Body of pancreas (tissue), 4 donors: Measurements from ENCODE around the gene PALS1. TPM values are rescaled to one million over a fixed set of nuclear protein-coding genes. Genes with fewer than 3 reads are reported as not detected.

Experiments
- ATAC-seq: fragments of 150-250 bp; one replicate; pipeline ENCODE4 v1.9.1; 2016
- DNase-seq, 4 donors: peaks; one replicate each; pipeline ENCODE4 v3.0.0-alpha.2; 2019
- H3K27ac ChIP-seq, 4 donors: fragments of 200-600 bp; sonication (generic); 1 replicate in 3 of 4; 2 replicates in 1 of 4; pipeline versions ENCODE4 v1.5.1 to v1.6.1; 2016 to 2019; ENCODE audit warnings: mild to moderate bottlenecking in 1 of 4, mixed read lengths in 1 of 4, moderate library complexity in 1 of 4
- H3K27me3 ChIP-seq, 2 donors: fragments of 200-600 bp; sonication (generic); one replicate each; pipeline ENCODE4 v1.6.0; 2016; ENCODE audit warnings: mild to moderate bottlenecking in 1 of 2
- H3K36me3 ChIP-seq, 2 donors: fragments of 200-600 bp; sonication (generic); replicated peaks in 1 of 2; 2 replicates each; pipeline ENCODE4 v1.5.1; 2016; ENCODE audit warnings: low read depth in 2 of 2; ENCODE audit not compliant: insufficient read depth in 1 of 2
- H3K4me1 ChIP-seq: fragments of 200-600 bp; sonication (generic); one replicate; pipeline ENCODE4 v1.6.0; 2016
- H3K4me3 ChIP-seq, 2 donors: fragments of 200-600 bp; sonication (generic); 1 replicate in 1 of 2; 2 replicates in 1 of 2; pipeline ENCODE4 v1.5.1; 2016 to 2019
- H3K9me3 ChIP-seq, 3 donors: fragments of 200-600 bp; sonication (generic); 1 replicate in 2 of 3; 2 replicates in 1 of 3; pipeline ENCODE4 v1.5.1; 2016
- POLR2A ChIP-seq, 3 donors: fragments of 450-650 bp; IDR thresholded peaks; one replicate each; pipeline ENCODE4 v1.6.1; 2016; ENCODE audit warnings: antibody characterized with exemption in 3 of 3, mild to moderate bottlenecking in 2 of 3
- WGBS, 2 donors: methylation state at CpG; one replicate each; pipeline ENCODE4 v1.1.5; 2017; 5-methylcytosine and 5-hydroxymethylcytosine counted together
- intact Hi-C: fragments of 100-400 bp; cut with DNase I; formaldehyde crosslinking; loops from one replicate; pipeline ENCODE4 v1.15.1; 2023
- total RNA-seq, 2 donors: library from RNA; depleted of rRNA; stranded (reverse); fragments of >200 nt; gene quantifications; one replicate each; pipeline ENCODE4 v1.1.0, GENCODE V29; 2016
- TF ChIP-seq, protein P1 (sequence below), 7 experiments: fragments of 450-650 bp in 4 of 7; fragments of 200-600 bp in 3 of 7; sonication (generic) in 3 of 7; IDR thresholded peaks; one replicate each; pipeline ENCODE4 v1.5.1; 2016 to 2019; ENCODE audit warnings: antibody characterized with exemption in 7 of 7

The PALS1 gene
- total RNA-seq, 2 donors from 2014 or later = 6.9 to 11.4 TPM

DNA sequence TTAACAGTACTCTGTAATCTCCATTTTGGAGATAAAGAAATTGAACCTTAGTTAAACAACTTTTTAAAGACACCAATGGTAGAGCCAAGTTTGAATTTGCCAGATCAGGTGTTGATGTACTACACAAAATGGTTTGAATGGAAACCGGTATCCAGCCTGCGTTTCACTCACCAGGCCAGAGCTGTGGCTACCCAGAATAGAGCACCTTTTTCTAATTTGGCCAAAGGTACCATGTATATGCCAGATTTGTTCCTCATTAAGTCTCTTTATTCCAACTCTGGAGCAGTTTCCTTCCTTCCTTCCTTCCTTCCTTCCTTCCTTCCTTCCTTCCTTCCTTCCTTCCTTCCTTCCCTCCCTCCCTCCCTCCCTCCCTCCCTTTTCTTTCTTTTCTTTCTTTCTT, 39.3 kb downstream of the PALS1 start:
- TF ChIP-seq POLR2A (IDR thresholded peaks at IDR 0.05) = no peak
- TF ChIP-seq, protein P1, sequence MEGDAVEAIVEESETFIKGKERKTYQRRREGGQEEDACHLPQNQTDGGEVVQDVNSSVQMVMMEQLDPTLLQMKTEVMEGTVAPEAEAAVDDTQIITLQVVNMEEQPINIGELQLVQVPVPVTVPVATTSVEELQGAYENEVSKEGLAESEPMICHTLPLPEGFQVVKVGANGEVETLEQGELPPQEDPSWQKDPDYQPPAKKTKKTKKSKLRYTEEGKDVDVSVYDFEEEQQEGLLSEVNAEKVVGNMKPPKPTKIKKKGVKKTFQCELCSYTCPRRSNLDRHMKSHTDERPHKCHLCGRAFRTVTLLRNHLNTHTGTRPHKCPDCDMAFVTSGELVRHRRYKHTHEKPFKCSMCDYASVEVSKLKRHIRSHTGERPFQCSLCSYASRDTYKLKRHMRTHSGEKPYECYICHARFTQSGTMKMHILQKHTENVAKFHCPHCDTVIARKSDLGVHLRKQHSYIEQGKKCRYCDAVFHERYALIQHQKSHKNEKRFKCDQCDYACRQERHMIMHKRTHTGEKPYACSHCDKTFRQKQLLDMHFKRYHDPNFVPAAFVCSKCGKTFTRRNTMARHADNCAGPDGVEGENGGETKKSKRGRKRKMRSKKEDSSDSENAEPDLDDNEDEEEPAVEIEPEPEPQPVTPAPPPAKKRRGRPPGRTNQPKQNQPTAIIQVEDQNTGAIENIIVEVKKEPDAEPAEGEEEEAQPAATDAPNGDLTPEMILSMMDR (IDR thresholded peaks at IDR 0.05) = no peak
- WGBS, 2 donors = 74 to 98% methylated on average over 2 of the region's 2 CpGs
- DNase-seq = no peak
- Histone ChIP-seq H3K4me3 (no peak overlapping the region), H3K36me3 (no peaks in the 10 kb centered on the region), H3K9me3 (no peaks in the 10 kb centered on the region), H3K27me3 (no peaks in the 10 kb centered on the region), H3K4me1 (peaks cover 23% of the 10 kb centered on the region), H3K27ac (no peak overlapping the region)
- ATAC-seq = no peak
- intact Hi-C loops = loop anchor here (10.0 kb wide), 1 partner anchor 116 kb away; no protein-coding TSS in a partner anchor

DNA sequence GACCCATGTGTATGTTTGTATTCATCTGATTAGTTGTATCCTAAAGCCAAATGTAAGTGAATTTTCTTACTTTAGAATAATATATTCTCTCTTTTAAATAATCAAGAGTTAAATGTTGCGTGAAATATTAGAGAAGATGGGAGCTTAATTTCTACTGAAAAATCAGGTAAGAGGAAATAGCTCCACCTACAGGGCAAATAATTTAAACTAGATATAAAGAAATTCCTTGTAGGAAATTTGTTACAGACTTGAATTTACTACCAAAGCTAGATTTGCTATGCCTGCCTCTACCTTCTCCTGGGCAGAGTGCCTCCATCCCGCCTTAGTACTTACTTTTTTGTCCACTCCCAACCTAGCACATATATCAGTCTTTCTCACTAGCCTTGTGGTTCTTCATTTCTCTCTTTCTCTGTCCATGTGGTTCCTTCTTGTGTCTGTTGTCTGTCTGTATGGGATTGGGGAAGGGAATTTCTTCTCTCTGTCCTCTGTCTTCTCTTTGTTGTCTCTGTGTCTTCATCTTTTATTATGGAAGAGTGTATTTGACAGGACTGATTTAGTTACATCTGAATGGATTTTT, 44.7 kb downstream of the PALS1 start:
- H3K27me3 ChIP-seq = no peaks in the 10 kb centered on the region
- H3K36me3 ChIP-seq = no peaks in the 10 kb centered on the region
- H3K4me3 ChIP-seq = no peak overlapping the region
- no peaks in the 10 kb centered on the region for H3K9me3 ChIP-seq
- intact Hi-C loops = loop anchor here (10.0 kb wide), 1 partner anchor 121 kb away; no protein-coding TSS in a partner anchor
- H3K4me1 ChIP-seq = peaks cover 6% of the 10 kb centered on the region
- H3K27ac ChIP-seq = no peak overlapping the region
- DNase-seq (no peak), ATAC-seq (no peak)
- 28 to 30% methylated on average over 2 of the region's 2 CpGs for WGBS, 2 donors
- no peak for TF ChIP-seq POLR2A (IDR thresholded peaks at IDR 0.05)
- TF ChIP-seq, protein P1 (IDR thresholded peaks at IDR 0.05) = peak; percentile 37 to 73 (median 58)

Other genes starting within 250 kb of the PALS1 start
- gene GARIN2, start 52.0 kb upstream of the PALS1 start, total RNA-seq = not detected
- 10 to 100 TPM; 39.7 to 40.9 TPM for gene ATP6V1D, start 118.4 kb downstream of the PALS1 start, total RNA-seq
- 10 to 100 TPM; 17.5 to 45.9 TPM for gene EIF2S1, start 118.9 kb downstream of the PALS1 start, total RNA-seq
- gene PLEK2, start 170.7 kb downstream of the PALS1 start, total RNA-seq = 1 to 10 TPM; 7.5 to 9.2 TPM
- 1 to 10 TPM; 2.0 to 4.4 TPM for gene TMEM229B, start 247.3 kb downstream of the PALS1 start, total RNA-seq